GM18951 (cell line): Measurements from ENCODE around the gene ADAP2.
"Not testable (repeated sequence)": the region's sequence is repeated elsewhere in the genome, so short reads cannot be mapped to it uniquely, and the experiment has no call there.

Experiments used
- POLR2A ChIP-seq: IDR thresholded peaks from 4 replicates; pipeline ENCODE4 v1.6.1; 2011; ENCODE audit warnings: mild to moderate bottlenecking; ENCODE audit not compliant: insufficient read length, insufficient read depth; ENCODE audit errors: extremely low read depth
- in situ Hi-C: fragments of 300-500 bp; cut with MboI; formaldehyde crosslinking; loops from one replicate; pipeline ENCODE4 v1.12.0; 2022; ENCODE audit warnings: low sequenced_read_pairs, mixed read lengths, inconsistent platforms; ENCODE audit not compliant: unreplicated experiment

Gene ADAP2

GRCh38 chr17:30969989-30970830, 48.5 kb downstream of the ADAP2 start:
- in situ Hi-C loops: no loop called here
- TF ChIP-seq POLR2A: no peak

- in situ Hi-C loops: no loop called here
- peak; percentile 98 for TF ChIP-seq POLR2A
Observed at GRCh38 chr17:30970831-30971567, 49.3 kb downstream of the ADAP2 start, which contains the start of gene RNF135. RNF135 (plus strand) TSS chr17:30971039; CDS start chr17:30971074, 35 bp downstream.

DNA sequence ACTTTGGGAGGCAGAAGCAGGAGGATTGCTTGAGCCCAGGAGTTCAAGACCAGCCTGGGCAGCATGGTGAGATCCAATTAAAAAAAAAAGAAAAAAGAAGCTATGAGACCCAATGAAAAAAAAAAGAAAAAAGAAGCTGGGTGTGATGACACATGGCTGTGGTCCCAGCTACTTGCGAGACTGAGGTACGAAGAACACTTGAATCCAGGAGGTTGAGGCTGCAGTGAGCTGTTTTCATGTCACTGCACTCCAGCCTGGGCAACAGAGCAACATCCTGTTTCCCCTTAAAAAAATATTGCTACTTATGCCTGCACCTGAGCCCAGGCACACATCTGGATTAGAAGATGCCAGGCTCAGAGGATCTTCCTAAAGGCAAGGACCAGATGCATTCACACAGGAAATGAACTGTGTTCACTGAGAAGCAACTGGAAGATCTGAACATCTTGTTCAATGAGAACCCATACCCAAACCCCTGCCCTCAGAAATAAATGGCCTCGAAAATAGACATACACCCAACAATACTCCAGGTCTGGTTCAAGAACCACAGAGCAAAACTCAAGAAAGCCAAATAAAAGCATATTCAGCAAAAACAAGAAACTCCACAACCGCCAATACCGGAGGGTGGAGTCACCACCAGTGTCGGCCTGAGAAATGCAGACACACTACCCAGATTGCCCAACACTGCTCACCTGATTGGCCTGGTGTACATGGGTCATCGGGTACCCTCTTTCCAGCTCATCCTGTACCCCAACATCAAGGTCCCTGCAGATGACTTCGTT, 53.5 kb downstream of the ADAP2 start:
- in situ Hi-C loops: no loop called here
- no peak for TF ChIP-seq POLR2A

GRCh38 chr17:30979919-30980318, 58.2 kb downstream of the ADAP2 start:
- in situ Hi-C loops: not testable (repeated sequence)

- no peak for TF ChIP-seq POLR2A
- in situ Hi-C loops: no loop called here
Observed at GRCh38 chr17:30981531-30982519, 60.1 kb downstream of the ADAP2 start.

DNA sequence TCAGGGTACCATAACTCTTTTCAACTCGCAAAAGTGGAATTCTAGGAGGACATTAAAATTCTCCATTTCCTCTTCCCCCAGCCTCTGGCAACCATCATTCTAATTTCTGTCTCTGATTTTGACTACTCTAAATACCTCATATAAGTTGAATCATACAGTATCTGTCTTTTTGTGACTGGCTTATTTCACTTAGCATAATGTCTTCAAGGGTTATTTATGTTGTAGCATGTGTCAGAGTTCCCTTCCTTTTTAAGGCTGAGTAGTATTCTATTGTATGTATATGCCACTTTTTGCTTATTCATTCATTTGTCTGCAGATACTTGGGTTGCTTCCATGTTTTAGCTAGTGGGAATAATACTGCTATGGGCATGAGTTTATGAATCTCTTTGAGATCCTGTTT, 61.1 kb downstream of the ADAP2 start:
- in situ Hi-C loops: no loop called here
- no peak for TF ChIP-seq POLR2A

- in situ Hi-C loops: no loop called here
- no peak for TF ChIP-seq POLR2A
Observed at GRCh38 chr17:30990458-30990857, 68.7 kb downstream of the ADAP2 start.

DNA sequence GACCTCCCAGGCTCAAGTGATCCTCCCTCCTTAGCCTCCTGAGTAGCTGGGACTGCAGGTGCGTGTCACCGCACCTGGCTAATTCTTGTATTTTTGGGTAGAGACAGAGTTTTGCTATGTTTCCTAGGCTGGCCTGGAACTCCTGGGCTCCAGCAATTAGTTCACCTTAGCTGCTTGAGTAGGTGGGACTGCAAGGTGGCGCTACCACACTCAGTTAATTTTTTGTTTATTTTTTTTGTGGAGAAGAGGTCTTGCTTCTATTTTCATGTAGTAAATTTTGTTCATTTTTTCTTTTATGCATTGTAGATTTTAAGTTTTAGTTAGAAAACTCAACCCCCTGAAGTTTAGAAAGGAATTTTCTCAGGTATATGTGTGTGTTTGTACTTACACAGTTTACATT, 70.8 kb downstream of the ADAP2 start:
- no peak for TF ChIP-seq POLR2A
- in situ Hi-C loops: no loop called here

GRCh38 chr17:30995347-30995746, 73.6 kb downstream of the ADAP2 start:
- TF ChIP-seq POLR2A: no peak
- in situ Hi-C loops: no loop called here

GRCh38 chr17:30996486-30996885, 74.7 kb downstream of the ADAP2 start:
- no peak for TF ChIP-seq POLR2A
- in situ Hi-C loops: no loop called here

DNA sequence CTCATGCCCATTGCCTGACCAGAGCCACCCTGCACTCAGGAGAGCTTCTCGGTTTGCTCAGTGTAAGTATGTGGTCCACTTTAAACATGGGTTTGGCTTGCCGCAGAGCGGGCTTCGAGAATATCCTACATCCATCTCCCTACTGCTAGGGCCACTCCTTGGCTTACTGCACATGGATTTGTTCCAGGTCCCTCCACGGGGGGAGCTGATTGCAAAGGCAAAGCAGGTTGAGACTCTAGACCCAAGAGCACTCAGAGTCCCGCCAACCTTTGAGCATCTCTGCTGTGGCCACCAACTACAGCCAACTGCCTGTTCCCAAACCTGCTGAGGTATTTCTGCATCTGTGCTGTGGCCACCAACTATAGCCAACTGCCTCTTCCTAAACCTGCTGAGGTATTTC, 75.5 kb downstream of the ADAP2 start:
- in situ Hi-C loops: no loop called here
- no peak for TF ChIP-seq POLR2A

- no peak for TF ChIP-seq POLR2A
- in situ Hi-C loops: no loop called here
Observed at GRCh38 chr17:30997842-30998241, 76.1 kb downstream of the ADAP2 start.
